H1 (cell line): ENCODE measurements around the gene ALPK3. TPM values are rescaled to one million over a fixed set of nuclear protein-coding genes. Genes with fewer than 3 reads are reported as not detected.

Source experiments
- CTCF ChIA-PET: fragments of 300-600 bp; sonication (Branson Sonifier 250); formaldehyde crosslinking; loops from one replicate; lab custom pipeline; 2021; ENCODE audit not compliant: partially characterized antibody; lab: Charles Lee
- POLR2A ChIA-PET: fragments of 300-600 bp; sonication (Branson Sonifier 250); formaldehyde crosslinking; loops from one replicate; lab custom pipeline; 2021; ENCODE audit warnings: inconsistent platforms; ENCODE audit not compliant: partially characterized antibody; lab: Charles Lee
- DNase-seq, 2 experiments: peaks; one replicate each; pipeline versions ENCODE4 v3.0.0 to v3.0.0-alpha.2; 2010 to 2022; ENCODE audit warnings: low spot score in 2 of 2, low read depth in 1 of 2, mixed read lengths in 1 of 2
- FAIRE-seq: peaks from 2 replicates; lab custom pipeline; 2011; peaks lifted over from hg19 to GRCh38; lab: Jason Lieb, UNC
- H2AFZ ChIP-seq: 2 replicates; pipeline ENCODE4 v1.8.1; 2012; ENCODE audit warnings: low read length, inconsistent platforms
- H2AK5ac ChIP-seq: 2 replicates; pipeline ENCODE4 v1.6.1; 2013; ENCODE audit warnings: low read depth, low read length
- H2BK120ac ChIP-seq: replicated peaks from 2 replicates; pipeline ENCODE3; 2013; ENCODE audit warnings: low read depth, low read length, inconsistent platforms
- H2BK12ac ChIP-seq: 2 replicates; pipeline ENCODE4 v1.6.1; 2013; ENCODE audit warnings: low read depth, low read length
- H2BK15ac ChIP-seq: 2 replicates; pipeline ENCODE4 v1.6.1; 2013; ENCODE audit warnings: low read length
- H2BK20ac ChIP-seq: 2 replicates; pipeline ENCODE4 v1.6.1; 2013; ENCODE audit warnings: low read length
- H2BK5ac ChIP-seq: 2 replicates; pipeline ENCODE4 v1.6.1; 2013; ENCODE audit warnings: low read depth, low read length
- H3K14ac ChIP-seq: 2 replicates; pipeline ENCODE4 v1.6.1; 2013; ENCODE audit warnings: inconsistent platforms; ENCODE audit not compliant: insufficient read length
- H3K18ac ChIP-seq: 2 replicates; pipeline ENCODE4 v1.6.1; 2013; ENCODE audit warnings: low read length; ENCODE audit errors: extremely low read depth
- H3K23ac ChIP-seq: 2 replicates; pipeline ENCODE4 v1.6.1; 2013; ENCODE audit warnings: inconsistent platforms; ENCODE audit not compliant: insufficient read length
- H3K23me2 ChIP-seq: 2 replicates; pipeline ENCODE4 v1.6.1; 2013; ENCODE audit warnings: low read depth, low read length
- H3K27ac ChIP-seq: 2 replicates; pipeline ENCODE4 v1.6.1; 2011; ENCODE audit warnings: low read depth, low read length, inconsistent platforms
- H3K27me3 ChIP-seq, 4 experiments: replicated peaks in 1 of 4; 1 replicate in 1 of 4; 2 replicates in 3 of 4; pipeline versions ENCODE4 v1.6.1 to v1.8.1; 2011 to 2013; ENCODE audit warnings: low read length in 3 of 4, mild to moderate bottlenecking in 3 of 4, inconsistent platforms in 2 of 4, mixed read lengths in 2 of 4, moderate library complexity in 1 of 4; ENCODE audit not compliant: control insufficient read depth in 3 of 4, insufficient read depth in 3 of 4; ENCODE audit errors: extremely low read depth in 1 of 4
- H3K36me3 ChIP-seq, 4 experiments: 2 replicates each; pipeline versions ENCODE4 v1.6.1 to v1.8.1; 2011 to 2013; ENCODE audit warnings: mild to moderate bottlenecking in 4 of 4, low read length in 3 of 4, moderate library complexity in 2 of 4, control low read depth in 1 of 4, inconsistent platforms in 1 of 4; ENCODE audit not compliant: insufficient read depth in 4 of 4, control insufficient read depth in 2 of 4
- H3K4ac ChIP-seq: replicated peaks from 2 replicates; pipeline ENCODE3; 2013; ENCODE audit warnings: low read length, low read depth, mixed read lengths, inconsistent platforms; ENCODE audit not compliant: insufficient read length
- H3K4me1 ChIP-seq, 4 experiments: replicated peaks in 1 of 4; 1 replicate in 1 of 4; 2 replicates in 3 of 4; pipeline versions ENCODE4 v1.6.1 to v1.8.1; 2011 to 2013; ENCODE audit warnings: low read length in 3 of 4, inconsistent platforms in 2 of 4, mixed read lengths in 1 of 4; ENCODE audit not compliant: insufficient read depth in 4 of 4, control insufficient read depth in 3 of 4
- H3K4me2 ChIP-seq, 2 experiments: 2 replicates each; pipeline versions ENCODE4 v1.6.1 to v1.8.1; 2011 to 2013; ENCODE audit warnings: low read depth in 2 of 2, low read length in 2 of 2, control low read depth in 1 of 2, inconsistent platforms in 1 of 2, mild to moderate bottlenecking in 1 of 2; ENCODE audit not compliant: insufficient read depth in 1 of 2
- H3K4me3 ChIP-seq, 4 experiments: fragments of 200-600, 300-600 bp in 1 of 4; sonication (generic), shearing (Covaris generic), sonication (Bioruptor Twin) in 1 of 4; 2 replicates each; pipeline versions ENCODE4 v1.5.1 to v1.8.1; 2011 to 2016; ENCODE audit warnings: low read length in 4 of 4, low read depth in 3 of 4, control low read depth in 2 of 4, inconsistent platforms in 2 of 4, mild to moderate bottlenecking in 2 of 4, mixed read lengths in 1 of 4, moderate library complexity in 1 of 4; ENCODE audit not compliant: insufficient read depth in 2 of 4; ENCODE audit errors: extremely low read depth in 1 of 4
- H3K56ac ChIP-seq: replicated peaks from 2 replicates; pipeline ENCODE3; 2013; ENCODE audit warnings: low read depth, mild to moderate bottlenecking, mixed read lengths, low read length, inconsistent platforms; ENCODE audit not compliant: insufficient read length
- H3K79me1 ChIP-seq: 2 replicates; pipeline ENCODE4 v1.6.1; 2013; ENCODE audit warnings: low read depth, low read length, control low read depth
- H3K79me2 ChIP-seq, 2 experiments: 2 replicates each; pipeline versions ENCODE4 v1.6.1 to v1.8.1; 2012 to 2013; ENCODE audit warnings: low read length in 2 of 2, mild to moderate bottlenecking in 2 of 2, inconsistent platforms in 1 of 2; ENCODE audit not compliant: insufficient read depth in 2 of 2, control insufficient read depth in 1 of 2
- H3K9ac ChIP-seq, 4 experiments: replicated peaks in 1 of 4; 1 replicate in 1 of 4; 2 replicates in 3 of 4; pipeline versions ENCODE4 v1.6.1 to v1.8.1; 2011 to 2013; ENCODE audit warnings: low read depth in 3 of 4, low read length in 3 of 4, control low read depth in 2 of 4, mild to moderate bottlenecking in 2 of 4, moderate library complexity in 2 of 4, inconsistent platforms in 1 of 4; ENCODE audit errors: extremely low read depth in 1 of 4
- H3K9me3 ChIP-seq, 2 experiments: 2 replicates each; pipeline versions ENCODE4 v1.6.1 to v1.8.1; 2012 to 2013; ENCODE audit warnings: mild to moderate bottlenecking in 2 of 2, moderate library complexity in 2 of 2, control low read depth in 1 of 2, inconsistent platforms in 1 of 2, low read depth in 1 of 2, low read length in 1 of 2, mixed read lengths in 1 of 2; ENCODE audit not compliant: insufficient read depth in 2 of 2
- H4K20me1 ChIP-seq, 2 experiments: replicated peaks in 1 of 2; 2 replicates each; pipeline versions ENCODE3 to v1.8.1; 2011 to 2013; ENCODE audit warnings: inconsistent platforms in 2 of 2, low read length in 2 of 2, mild to moderate bottlenecking in 1 of 2; ENCODE audit not compliant: insufficient read depth in 2 of 2, control insufficient read depth in 1 of 2
- H4K5ac ChIP-seq: 2 replicates; pipeline ENCODE4 v1.6.1; 2013; ENCODE audit warnings: low read length, low read depth, mixed read lengths, inconsistent platforms; ENCODE audit not compliant: insufficient read length
- H4K8ac ChIP-seq: 2 replicates; pipeline ENCODE4 v1.8.0; 2013; ENCODE audit warnings: mild to moderate bottlenecking, moderate library complexity, low read length, inconsistent platforms; ENCODE audit not compliant: insufficient read depth; ENCODE audit errors: extremely low read depth
- H4K91ac ChIP-seq: replicated peaks from 2 replicates; pipeline ENCODE3; 2013; ENCODE audit warnings: low read length, mixed read lengths, inconsistent platforms; ENCODE audit not compliant: insufficient read length
- BRCA1 ChIP-seq: IDR thresholded peaks from 2 replicates; pipeline ENCODE4 v1.6.1; 2012; ENCODE audit warnings: low read depth, low read length, improper control_type of control experiment
- HDAC6 ChIP-seq: IDR thresholded peaks from one replicate; pipeline ENCODE4 v1.7.1; 2012; ENCODE audit warnings: low read depth, mild to moderate bottlenecking, inconsistent platforms, low read length, moderate library complexity
- KDM4A ChIP-seq: IDR thresholded peaks from one replicate; pipeline ENCODE4 v1.7.1; 2012; ENCODE audit warnings: low read depth, mild to moderate bottlenecking, moderate library complexity, low read length, inconsistent platforms; ENCODE audit not compliant: severe bottlenecking
- PHF8 ChIP-seq: fragments of 200-600 bp; sonication (generic); conservative IDR thresholded peaks from 2 replicates; pipeline ENCODE4 v1.7.1; 2012; ENCODE audit warnings: low read depth, mild to moderate bottlenecking, inconsistent platforms, low read length, moderate library complexity
- POLR2A ChIP-seq, 2 experiments: IDR thresholded peaks; 1 replicate in 1 of 2; 2 replicates in 1 of 2; pipeline ENCODE4 v1.6.1; 2011; ENCODE audit warnings: low read depth in 2 of 2, low read length in 2 of 2, mild to moderate bottlenecking in 2 of 2; ENCODE audit errors: control extremely low read depth in 1 of 2
- RAD21 ChIP-seq, 2 experiments: IDR thresholded peaks in 1 of 2; conservative IDR thresholded peaks in 1 of 2; 2 replicates each; pipeline ENCODE4 v1.6.1; 2011; ENCODE audit warnings: low read depth in 2 of 2, low read length in 2 of 2, improper control_type of control experiment in 1 of 2, inconsistent platforms in 1 of 2, mild to moderate bottlenecking in 1 of 2, moderate library complexity in 1 of 2
- RFX5 ChIP-seq: IDR thresholded peaks from 2 replicates; pipeline ENCODE4 v1.6.1; 2011; ENCODE audit warnings: low read depth, low read length, improper control_type of control experiment, borderline replicate concordance
- RNF2 ChIP-seq: fragments of 200-900, 300-1000 bp; sonication (generic); IDR thresholded peaks from 2 replicates; pipeline ENCODE4 v1.7.1; 2016; ENCODE audit warnings: borderline replicate concordance, low read depth, mild to moderate bottlenecking, antibody characterized with exemption, low read length; ENCODE audit not compliant: poor library complexity, severe bottlenecking; ENCODE audit errors: missing control alignments
- SIRT6 ChIP-seq: IDR thresholded peaks from one replicate; pipeline ENCODE4 v1.7.1; 2012; ENCODE audit warnings: low read length, inconsistent platforms
- TAF7 ChIP-seq: optimal IDR thresholded peaks from 2 replicates; pipeline ENCODE3; 2011; ENCODE audit warnings: low read depth, mild to moderate bottlenecking, inconsistent platforms, low read length, moderate library complexity, borderline replicate concordance
- WGBS, 2 experiments: shearing (Covaris generic) in 1 of 2; methylation state at CpG; one replicate each; pipeline versions ENCODE4 v1.1.6 to v1.1.7; 2013 to 2015; ENCODE audit warnings: low lambda C conversion rate in 2 of 2, mixed read lengths in 2 of 2, inconsistent platforms in 1 of 2, low coverage in 1 of 2, missing lambda C conversion rate in 1 of 2; ENCODE audit not compliant: insufficient replicate concordance in 2 of 2, insufficient coverage in 1 of 2, insufficient read length in 1 of 2; ENCODE audit errors: extremely low coverage in 1 of 2, missing lambda C conversion rate in 1 of 2; 5-methylcytosine and 5-hydroxymethylcytosine counted together
- polyA plus RNA-seq, 7 experiments: library from polyadenylated mRNA; depleted of rRNA in 3 of 7; stranded (reverse) in 5 of 7; unstranded in 2 of 7; fragments of >200 nt in 5 of 7; fragments of 200-250 nt in 2 of 7; gene quantifications; 1 replicate in 5 of 7; 2 replicates in 1 of 7; 4 replicates in 1 of 7; pipeline versions ENCODE4 v1.2.1 to v1.2.3, GENCODE V29; 2011 to 2013; ENCODE audit warnings: missing spikeins in 2 of 7, mixed read lengths in 2 of 7
- total RNA-seq: library from RNA; stranded (reverse); fragmentation: NEBNext Ultra II Directional; extraction: Animal tissue kit (Norgen Biotek cat#: 25700); gene quantifications from 2 replicates; pipeline ENCODE4 v1.2.1, GENCODE V29; 2021
- TF ChIP-seq, protein P1 (sequence below): IDR thresholded peaks from 2 replicates; pipeline ENCODE4 v1.6.1; 2011; ENCODE audit warnings: low read length, improper control_type of control experiment
- TF ChIP-seq, protein P2 (sequence below): IDR thresholded peaks from 2 replicates; pipeline ENCODE4 v1.6.1; 2012; ENCODE audit warnings: inconsistent platforms

Gene ALPK3
- total and polyA plus RNA-seq, 2 of the 8 experiments (the other 6 are each of a cell fraction or from before 2014, with no cell fraction given) = 4.4 to 19.2 TPM

DNA sequence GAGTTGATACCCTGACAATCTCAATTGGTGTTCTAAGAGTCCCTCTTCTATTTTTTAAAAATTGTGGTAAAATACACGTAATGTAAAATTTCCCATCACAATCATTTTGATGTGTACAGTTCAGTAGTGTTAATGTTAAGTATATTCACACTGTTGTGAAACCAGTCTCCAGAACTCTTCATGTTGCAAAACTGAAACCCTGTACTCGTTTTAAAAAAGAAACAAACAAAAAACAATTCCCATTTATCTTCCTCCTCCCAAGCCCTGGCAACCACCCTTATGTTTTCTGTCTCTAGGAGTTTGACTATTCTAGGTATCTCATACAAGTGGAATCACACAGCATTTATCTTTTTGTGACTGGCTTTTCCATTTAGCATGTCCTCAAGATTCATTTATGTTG, 28.7 kb upstream of the ALPK3 start:
- Histone ChIP-seq H2AFZ (no peak overlapping the region), H4K91ac (no peak overlapping the region), H3K27ac (no peak overlapping the region), H2AK5ac (no peak overlapping the region), H3K23ac (no peak overlapping the region), H3K18ac (no peak overlapping the region), H3K27me3 (no peaks in the 10 kb centered on the region), H2BK12ac (no peak overlapping the region), H2BK120ac (no peak overlapping the region), H3K36me3 (peaks cover 3 to 24% (median 9%) of the 10 kb centered on the region in 4 experiments; a peak in 7 of 8 replicates), H2BK5ac (no peak overlapping the region), H3K9ac (no peak overlapping the region), H2BK20ac (no peak overlapping the region), H3K4me2 (no peak overlapping the region), H3K23me2 (no peaks in the 10 kb centered on the region), H3K9me3 (no peaks in the 10 kb centered on the region), H3K4ac (no peak overlapping the region), H2BK15ac (no peak overlapping the region), H4K20me1 (peaks cover 2 to 7% of the 10 kb centered on the region in 2 experiments), H3K79me2 (peaks cover 0 to 31% of the 10 kb centered on the region in 2 experiments; a peak in 2 of 4 replicates), H3K4me3 (no peak overlapping the region), H3K14ac (no peak overlapping the region), H4K5ac (no peak overlapping the region), H3K56ac (no peak overlapping the region), H4K8ac (no peak overlapping the region), H3K4me1 (peaks cover 0 to 5% (median 3%) of the 10 kb centered on the region in 4 experiments; a peak in 4 of 7 replicates), H3K79me1 (peaks cover 6% of the 10 kb centered on the region)
- DNase-seq (no peak), FAIRE-seq (no peak)
- 84% methylated on average over 2 of the region's 2 CpGs; no CpG with 5 or more reads in 1 of the 2 experiments for WGBS, 2 experiments
- POLR2A ChIA-PET = interaction anchor here (1.1 kb wide), 1 partner anchor 139 kb away, joined by 3 read pairs; no protein-coding TSS in a partner anchor
- CTCF ChIA-PET = no interaction called here
- TF ChIP-seq, protein P1, sequence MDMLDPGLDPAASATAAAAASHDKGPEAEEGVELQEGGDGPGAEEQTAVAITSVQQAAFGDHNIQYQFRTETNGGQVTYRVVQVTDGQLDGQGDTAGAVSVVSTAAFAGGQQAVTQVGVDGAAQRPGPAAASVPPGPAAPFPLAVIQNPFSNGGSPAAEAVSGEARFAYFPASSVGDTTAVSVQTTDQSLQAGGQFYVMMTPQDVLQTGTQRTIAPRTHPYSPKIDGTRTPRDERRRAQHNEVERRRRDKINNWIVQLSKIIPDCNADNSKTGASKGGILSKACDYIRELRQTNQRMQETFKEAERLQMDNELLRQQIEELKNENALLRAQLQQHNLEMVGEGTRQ = no peak
- TF ChIP-seq KDM4A (no peak), SIRT6 (no peak), RNF2 (no peak), RAD21 (IDR thresholded peaks at IDR 0.05 in 1 of 2, conservative IDR thresholded peaks at IDR 0.05 in 1 of 2; ENCODE audit: low read depth in 2 of 2, low read length in 2 of 2) (no peak), BRCA1 (no peak), POLR2A (IDR thresholded peaks at IDR 0.05; ENCODE audit: control extremely low read depth in 1 of 2, low read depth in 2 of 2, low read length in 2 of 2) (no peak), RFX5 (no peak), TAF7 (no peak), PHF8 (no peak), HDAC6 (no peak)
- TF ChIP-seq, protein P2, sequence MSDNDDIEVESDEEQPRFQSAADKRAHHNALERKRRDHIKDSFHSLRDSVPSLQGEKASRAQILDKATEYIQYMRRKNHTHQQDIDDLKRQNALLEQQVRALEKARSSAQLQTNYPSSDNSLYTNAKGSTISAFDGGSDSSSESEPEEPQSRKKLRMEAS = no peak
